NCI-H146 treated with DMSO at 0.1 percent for 48 hours (cell line): ENCODE data around the gene TDRD5.

Experiments
- DNase-seq: peaks from one replicate; lab custom pipeline; 2025; ENCODE audit not compliant: unreplicated experiment; lab: John Stamatoyannopoulos, UW

TDRD5 gene

GRCh38 chr1:179591592-179592580 lies at the start of gene TDRD5:
TSS of gene TDRD5 (plus strand) at chr1:179591832. CDS start at chr1:179592616, 784 bp downstream.
- DNase-seq: no peak

GRCh38 chr1:179545321-179545720 lies 46.3 kb upstream of the TDRD5 start:
- DNase-seq: no peak

- no peak for DNase-seq
Observed at GRCh38 chr1:179547021-179547535, 44.6 kb upstream of the TDRD5 start.

GRCh38 chr1:179548666-179549367 lies 42.8 kb upstream of the TDRD5 start:
- no peak for DNase-seq

- DNase-seq: no peak
Observed at GRCh38 chr1:179549368-179549700, 42.3 kb upstream of the TDRD5 start.

- DNase-seq: no peak
Observed at GRCh38 chr1:179550746-179551682, 40.6 kb upstream of the TDRD5 start.

GRCh38 chr1:179554427-179554826 lies 37.2 kb upstream of the TDRD5 start:
- no peak for DNase-seq

- DNase-seq: no peak
Observed at GRCh38 chr1:179558078-179558477, 33.6 kb upstream of the TDRD5 start.

GRCh38 chr1:179575497-179576314 lies 15.9 kb upstream of the TDRD5 start, which contains the start of gene NPHS2:
TSS of gene NPHS2 (minus strand) at chr1:179575948. CDS start at chr1:179575864, 84 bp downstream.
- DNase-seq: no peak

- no peak for DNase-seq
Observed at GRCh38 chr1:179576509-179576908, 15.1 kb upstream of the TDRD5 start.

- no peak for DNase-seq
Observed at GRCh38 chr1:179583771-179584320, 7.8 kb upstream of the TDRD5 start.

- DNase-seq: no peak
Observed at GRCh38 chr1:179586107-179586823, 5.4 kb upstream of the TDRD5 start.

- DNase-seq: no peak
Observed at GRCh38 chr1:179587336-179587735, 4.3 kb upstream of the TDRD5 start.

- DNase-seq: no peak
Observed at GRCh38 chr1:179588425-179589024, 3.1 kb upstream of the TDRD5 start.

- DNase-seq: no peak
Observed at GRCh38 chr1:179589509-179589908, 2.1 kb upstream of the TDRD5 start.

- DNase-seq: no peak
Observed at GRCh38 chr1:179590671-179591070, 961 bp upstream of the TDRD5 start.

GRCh38 chr1:179591253-179591591 lies 410 bp upstream of the TDRD5 start:
- DNase-seq: no peak

- no peak for DNase-seq
Observed at GRCh38 chr1:179598631-179599030, 7.0 kb downstream of the TDRD5 start.
